HepG2 (cell line): ENCODE results near the gene APOC3. TPM values are rescaled to one million over a fixed set of nuclear protein-coding genes. Genes with fewer than 3 reads are reported as not detected.

Experiments
- ARID5B ChIP-seq: IDR thresholded peaks from 2 replicates; pipeline ENCODE4 v1.4.0; 2020; ENCODE audit warnings: mild to moderate bottlenecking, missing genetic modification reagents
- FOXA1 ChIP-seq, 2 experiments: fragments of 450-650 bp in 1 of 2; sonication (generic) in 1 of 2; formaldehyde crosslinking in 1 of 2; IDR thresholded peaks; 2 replicates each; pipeline versions ENCODE4 v1.4.0 to v1.6.1; 2016 to 2020; ENCODE audit warnings: missing genetic modification reagents in 1 of 2
- NR1H2 ChIP-seq: sonication (generic); formaldehyde crosslinking; IDR thresholded peaks from 2 replicates; pipeline ENCODE4 v1.8.1; 2022; ENCODE audit warnings: low read depth, missing genetic modification reagents, borderline replicate concordance
- RXRB ChIP-seq: IDR thresholded peaks from 2 replicates; pipeline ENCODE4 v1.6.1; 2016; ENCODE audit warnings: borderline replicate concordance, missing genetic modification reagents, missing compliant biosample characterization
- SP4 ChIP-seq: sonication (generic); formaldehyde crosslinking; IDR thresholded peaks from 2 replicates; pipeline ENCODE4 v1.8.1; 2023; ENCODE audit warnings: mild to moderate bottlenecking, missing genetic modification reagents
- ZBTB40 ChIP-seq, 2 experiments: fragments of 450-650 bp in 1 of 2; sonication (generic) in 1 of 2; formaldehyde crosslinking in 1 of 2; IDR thresholded peaks; 2 replicates each; pipeline versions ENCODE4 v1.6.1 to v1.8.0; 2016 to 2022; ENCODE audit warnings: antibody characterized with exemption in 1 of 2, mild to moderate bottlenecking in 1 of 2, missing genetic modification reagents in 1 of 2
- ZNF12 ChIP-seq: sonication (generic); formaldehyde crosslinking; IDR thresholded peaks from 2 replicates; pipeline ENCODE4 v1.5.0; 2020; ENCODE audit warnings: missing genetic modification reagents
- ZNF772 ChIP-seq: sonication (generic); formaldehyde crosslinking; IDR thresholded peaks from 2 replicates; pipeline ENCODE4 v1.5.0; 2020; ENCODE audit warnings: mild to moderate bottlenecking, missing genetic modification reagents
- polyA plus RNA-seq, 8 experiments: library from polyadenylated mRNA; depleted of rRNA in 3 of 8; stranded (reverse) in 7 of 8; unstranded in 1 of 8; fragments of >200 nt; fragmentation: Illumina TruSeq in 4 of 8; extraction: Trizol in 4 of 8; gene quantifications; 2 replicates each; pipeline versions ENCODE4 v1.2.1 to v1.2.3, GENCODE V29; 2011 to 2016; ENCODE audit warnings: low read depth in 4 of 8, missing spikeins in 1 of 8, mixed read lengths in 1 of 8; ENCODE audit not compliant: insufficient read depth in 1 of 8
- total RNA-seq, 5 experiments: library from RNA; depleted of rRNA; stranded (reverse); fragments of >200 nt; fragmentation: Illumina TruSeq; extraction: Trizol; gene quantifications; 2 replicates each; pipeline ENCODE4 v1.2.3, GENCODE V29; 2016; ENCODE audit warnings: low read depth in 1 of 5

Gene APOC3
- total and polyA plus RNA-seq, 2 of the 13 experiments (the other 11 are each of a cell fraction or from before 2014, with no cell fraction given), result 314 to 687 TPM

- TF ChIP-seq ZBTB40 (IDR thresholded peaks at IDR 0.05) (no peak), ZBTB40 (CRISPR knock-in tag; IDR thresholded peaks at IDR 0.05) (no peak), ARID5B (CRISPR knock-in tag) (peak; percentile 29; the same call in 1 of the 2 replicates), NR1H2 (CRISPR knock-in tag) (no peak), RXRB (CRISPR knock-in tag) (peak; percentile 45; the same call in 1 of the 2 replicates), ZNF12 (0 out of 2 replicates have a peak, but pooled peaks have one; percentile 62), SP4 (CRISPR knock-in tag) (no peak), ZNF772 (no peak), FOXA1 (IDR thresholded peaks at IDR 0.05) (no peak), FOXA1 (CRISPR knock-in tag; IDR thresholded peaks at IDR 0.05) (no peak)
Measured at GRCh38 chr11:116825854-116826750, 3.6 kb upstream of the APOC3 start (continued).
